PC-9 (cell line): ENCODE measurements around the gene IFNAR2.

Source experiments
- EZH2 ChIP-seq: fragments of 200-600 bp; sonication (generic); IDR thresholded peaks from 2 replicates; pipeline ENCODE4 v1.8.0; 2017; ENCODE audit warnings: antibody characterized with exemption, low read depth
- TF ChIP-seq, protein P1 (sequence below): fragments of 200-600 bp; sonication (generic); conservative IDR thresholded peaks from 2 replicates; pipeline ENCODE4 v1.6.1; 2017; ENCODE audit warnings: mixed run types, antibody characterized with exemption, mild to moderate bottlenecking, moderate library complexity

DNA sequence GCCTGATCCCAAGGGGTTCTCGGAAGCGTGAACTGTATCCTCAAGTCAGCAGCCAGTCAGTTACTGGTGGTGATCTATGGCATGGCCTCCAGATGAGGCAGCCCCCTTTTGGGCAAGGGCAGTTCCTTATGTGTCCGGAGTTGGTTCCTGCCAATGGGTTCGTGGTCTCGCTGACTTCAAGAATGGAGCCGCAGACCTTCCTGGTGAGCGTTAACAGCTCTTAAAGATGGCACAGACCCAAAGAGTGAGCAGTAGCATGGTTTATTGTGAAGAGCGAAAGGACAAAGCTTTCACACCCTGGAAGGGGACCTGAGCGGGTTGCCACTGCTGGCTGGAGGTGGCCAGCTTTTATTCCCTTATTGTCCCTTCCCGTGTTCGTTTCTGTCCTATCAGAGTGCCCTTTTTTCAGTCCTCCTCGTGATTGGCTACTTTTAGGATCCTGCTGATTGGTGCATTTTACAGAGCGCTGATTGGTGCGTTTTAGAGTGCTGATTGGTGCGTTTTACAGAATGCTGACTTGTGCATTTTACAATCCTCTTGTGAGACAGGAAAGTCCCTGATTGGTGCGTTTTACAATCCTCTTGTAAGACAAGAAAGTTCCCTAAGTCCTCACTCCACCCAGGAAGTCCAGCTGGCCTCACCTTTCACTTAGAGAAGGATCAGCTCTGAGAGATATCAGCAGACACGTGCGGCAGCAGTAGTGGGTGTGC is 27.5 kb downstream of the IFNAR2 start:
- TF ChIP-seq, protein P1, sequence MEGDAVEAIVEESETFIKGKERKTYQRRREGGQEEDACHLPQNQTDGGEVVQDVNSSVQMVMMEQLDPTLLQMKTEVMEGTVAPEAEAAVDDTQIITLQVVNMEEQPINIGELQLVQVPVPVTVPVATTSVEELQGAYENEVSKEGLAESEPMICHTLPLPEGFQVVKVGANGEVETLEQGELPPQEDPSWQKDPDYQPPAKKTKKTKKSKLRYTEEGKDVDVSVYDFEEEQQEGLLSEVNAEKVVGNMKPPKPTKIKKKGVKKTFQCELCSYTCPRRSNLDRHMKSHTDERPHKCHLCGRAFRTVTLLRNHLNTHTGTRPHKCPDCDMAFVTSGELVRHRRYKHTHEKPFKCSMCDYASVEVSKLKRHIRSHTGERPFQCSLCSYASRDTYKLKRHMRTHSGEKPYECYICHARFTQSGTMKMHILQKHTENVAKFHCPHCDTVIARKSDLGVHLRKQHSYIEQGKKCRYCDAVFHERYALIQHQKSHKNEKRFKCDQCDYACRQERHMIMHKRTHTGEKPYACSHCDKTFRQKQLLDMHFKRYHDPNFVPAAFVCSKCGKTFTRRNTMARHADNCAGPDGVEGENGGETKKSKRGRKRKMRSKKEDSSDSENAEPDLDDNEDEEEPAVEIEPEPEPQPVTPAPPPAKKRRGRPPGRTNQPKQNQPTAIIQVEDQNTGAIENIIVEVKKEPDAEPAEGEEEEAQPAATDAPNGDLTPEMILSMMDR = no peak
- TF ChIP-seq EZH2 = no peak
